PC-3 (cell line): ENCODE data around the gene LY6G6F.

ENCODE experiments used
- CTCF ChIP-seq: fragments of 300-600 bp; sonication (generic); conservative IDR thresholded peaks from 2 replicates; pipeline ENCODE4 v1.5.1; 2017; ENCODE audit warnings: antibody characterized with exemption, low read depth, mild to moderate bottlenecking, low read length
- EZH2 ChIP-seq: fragments of 300-600 bp; sonication (generic); IDR thresholded peaks from one replicate; pipeline ENCODE4 v1.6.1; 2017; ENCODE audit warnings: antibody characterized with exemption, mild to moderate bottlenecking, low read length; ENCODE audit not compliant: unreplicated experiment
- EZH2phosphoT487 ChIP-seq: fragments of 300-600 bp; sonication (generic); IDR thresholded peaks from 2 replicates; pipeline ENCODE4 v1.6.1; 2018; ENCODE audit warnings: mild to moderate bottlenecking, antibody characterized with exemption, low read length, borderline replicate concordance

DNA sequence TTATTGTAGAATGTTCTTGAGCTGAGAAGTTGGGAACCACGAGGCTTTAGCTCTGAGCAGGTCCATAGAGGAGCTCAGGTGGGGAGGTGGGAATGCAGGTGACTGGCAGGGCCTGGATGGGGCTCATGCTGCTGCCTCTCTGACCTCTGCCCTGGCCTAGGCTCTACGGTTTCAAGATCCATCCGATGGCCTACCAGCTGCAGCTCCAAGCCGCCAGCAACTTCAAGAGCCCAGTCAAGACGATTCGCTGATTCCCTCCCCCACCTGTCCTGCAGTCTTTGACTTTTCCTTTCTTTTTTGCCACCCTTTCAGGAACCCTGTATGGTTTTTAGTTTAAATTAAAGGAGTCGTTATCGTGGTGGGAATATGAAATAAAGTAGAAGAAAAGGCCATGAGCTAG lies 37.0 kb upstream of the LY6G6F start, which contains the start of gene LY6G5B:
- no peak for TF ChIP-seq CTCF
- TF ChIP-seq EZH2, result no peak
- TF ChIP-seq EZH2phosphoT487, result no peak
